Parathyroid adenoma (tissue), 2 donors: Measurements from ENCODE around the gene B4GALNT4.

Source experiments
- H2AFZ ChIP-seq: fragments of 300-600 bp; sonication (generic); one replicate; pipeline ENCODE4 v1.7.0; 2017; ENCODE audit warnings: antibody characterized with exemption, mild to moderate bottlenecking
- H3K27ac ChIP-seq: fragments of 300-600 bp; sonication (generic); one replicate; pipeline ENCODE4 v1.7.0; 2017
- H3K27me3 ChIP-seq: fragments of 300-600 bp; sonication (generic); one replicate; pipeline ENCODE4 v1.7.0; 2017; ENCODE audit warnings: low read length; ENCODE audit not compliant: control insufficient read depth, insufficient read depth
- H3K36me3 ChIP-seq: fragments of 300-600 bp; sonication (generic); one replicate; pipeline ENCODE4 v1.7.0; 2017; ENCODE audit warnings: low read length; ENCODE audit not compliant: control insufficient read depth, insufficient read depth
- H3K4me1 ChIP-seq: fragments of 300-600 bp; sonication (generic); one replicate; pipeline ENCODE4 v1.7.0; 2017; ENCODE audit warnings: control low read depth
- H3K4me2 ChIP-seq: fragments of 300-600 bp; sonication (generic); one replicate; pipeline ENCODE4 v1.7.0; 2017; ENCODE audit warnings: low read length
- H3K4me3 ChIP-seq: fragments of 300-600 bp; sonication (generic); one replicate; pipeline ENCODE4 v1.7.0; 2017; ENCODE audit warnings: low read depth, low read length
- H3K79me2 ChIP-seq: fragments of 300-600 bp; sonication (generic); one replicate; pipeline ENCODE4 v1.7.0; 2017; ENCODE audit warnings: control low read depth
- H3K9ac ChIP-seq: fragments of 300-600 bp; sonication (generic); one replicate; pipeline ENCODE4 v1.7.0; 2017; ENCODE audit warnings: mild to moderate bottlenecking
- H3K9me3 ChIP-seq: fragments of 300-600 bp; sonication (generic); one replicate; pipeline ENCODE4 v1.7.0; 2017; ENCODE audit warnings: low read length; ENCODE audit not compliant: control insufficient read depth
- CTCF ChIP-seq: fragments of 300-600 bp; sonication (generic); IDR thresholded peaks from one replicate; pipeline ENCODE4 v1.7.0; 2017; ENCODE audit warnings: antibody characterized with exemption, mild to moderate bottlenecking
- donor health status: primary hyperparathyroidism.

The B4GALNT4 gene

GRCh38 chr11:363948-364761 lies 5.1 kb upstream of the B4GALNT4 start:
- Histone ChIP-seq H3K27ac (no peak overlapping the region), H3K4me2 (no peak overlapping the region), H3K79me2 (no peaks in the 10 kb centered on the region), H3K27me3 (no peaks in the 10 kb centered on the region), H3K9me3 (no peaks in the 10 kb centered on the region), H3K4me3 (no peak overlapping the region), H2AFZ (no peak overlapping the region), H3K4me1 (no peaks in the 10 kb centered on the region), H3K9ac (no peak overlapping the region), H3K36me3 (no peaks in the 10 kb centered on the region)
- peak; percentile 37 for TF ChIP-seq CTCF

GRCh38 chr11:364991-365725 lies 4.1 kb upstream of the B4GALNT4 start:
- H3K27me3 ChIP-seq = no peaks in the 10 kb centered on the region
- no peaks in the 10 kb centered on the region for H3K4me1 ChIP-seq
- H3K4me3 ChIP-seq = no peak overlapping the region

GRCh38 chr11:365831-366230 lies 3.5 kb upstream of the B4GALNT4 start:
- no peak overlapping the region for H2AFZ ChIP-seq
- H3K27me3 ChIP-seq = no peaks in the 10 kb centered on the region

More at GRCh38 chr11:364991-365725, 4.1 kb upstream of the B4GALNT4 start:
- Histone ChIP-seq H3K36me3 (no peaks in the 10 kb centered on the region), H3K27ac (no peak overlapping the region), H3K79me2 (no peaks in the 10 kb centered on the region), H3K9ac (no peak overlapping the region), H2AFZ (no peak overlapping the region), H3K4me2 (no peak overlapping the region), H3K9me3 (no peaks in the 10 kb centered on the region)
- TF ChIP-seq CTCF = no peak

GRCh38 chr11:367956-368413 lies 1.3 kb upstream of the B4GALNT4 start:
- H3K4me1 ChIP-seq = no peaks in the 10 kb centered on the region
- no peaks in the 10 kb centered on the region for H3K27me3 ChIP-seq
- H2AFZ ChIP-seq = peak overlapping the region; percentile 51
- no peaks in the 10 kb centered on the region for H3K79me2 ChIP-seq
- H3K36me3 ChIP-seq = no peaks in the 10 kb centered on the region
- H3K4me3 ChIP-seq = no peak overlapping the region
- H3K9ac ChIP-seq = no peak overlapping the region
- H3K27ac ChIP-seq = no peak overlapping the region
- no peak overlapping the region for H3K4me2 ChIP-seq
- no peaks in the 10 kb centered on the region for H3K9me3 ChIP-seq
- TF ChIP-seq CTCF = no peak

More at GRCh38 chr11:365831-366230, 3.5 kb upstream of the B4GALNT4 start:
- no peak overlapping the region for H3K4me2 ChIP-seq
- H3K4me3 ChIP-seq = no peak overlapping the region
- H3K9ac ChIP-seq = no peak overlapping the region
- no peak for TF ChIP-seq CTCF
- no peak overlapping the region for H3K27ac ChIP-seq
- no peaks in the 10 kb centered on the region for H3K79me2 ChIP-seq
- H3K9me3 ChIP-seq = no peaks in the 10 kb centered on the region
- H3K36me3 ChIP-seq = no peaks in the 10 kb centered on the region
- H3K4me1 ChIP-seq = no peaks in the 10 kb centered on the region
